ENCODE data around the gene STRIT1.
"Not testable (repeated sequence)": the region's sequence is repeated elsewhere in the genome, so short reads cannot be mapped to it uniquely, and the experiment has no call there.

The STRIT1 gene

GRCh38 chr3:155312781-155313180, 19.3 kb upstream of the STRIT1 start:
- no peak for DNase-seq

DNA sequence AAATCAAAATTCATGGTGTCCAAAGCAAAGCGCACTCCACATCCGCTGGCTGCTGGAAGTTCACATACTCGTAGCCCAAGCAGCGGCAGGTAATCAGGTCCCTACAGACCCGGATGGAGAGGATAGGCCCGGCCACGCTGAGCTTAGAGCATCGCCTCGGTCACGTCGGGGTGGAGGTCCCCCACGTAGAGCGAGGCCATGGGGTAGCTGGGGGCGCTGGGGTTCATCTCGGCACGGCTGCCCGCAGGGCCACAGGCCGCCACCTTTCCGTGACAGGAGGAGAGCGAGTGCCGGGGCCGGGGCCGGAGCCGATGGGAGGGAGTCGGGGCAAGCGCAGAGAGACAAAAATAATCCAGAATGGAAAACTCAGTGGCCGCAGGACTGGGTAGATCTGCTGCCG, 16.1 kb upstream of the STRIT1 start:
- DNase-seq: no peak

GRCh38 chr3:155308831-155309230, 15.3 kb upstream of the STRIT1 start:
- no peak for DNase-seq

- no peak for DNase-seq
Measured at GRCh38 chr3:155307183-155307582, 13.7 kb upstream of the STRIT1 start.

- DNase-seq: no peak
Measured at GRCh38 chr3:155304394-155304793, 10.9 kb upstream of the STRIT1 start.

- DNase-seq: no peak
Measured at GRCh38 chr3:155303540-155304097, 10.1 kb upstream of the STRIT1 start.

DNA sequence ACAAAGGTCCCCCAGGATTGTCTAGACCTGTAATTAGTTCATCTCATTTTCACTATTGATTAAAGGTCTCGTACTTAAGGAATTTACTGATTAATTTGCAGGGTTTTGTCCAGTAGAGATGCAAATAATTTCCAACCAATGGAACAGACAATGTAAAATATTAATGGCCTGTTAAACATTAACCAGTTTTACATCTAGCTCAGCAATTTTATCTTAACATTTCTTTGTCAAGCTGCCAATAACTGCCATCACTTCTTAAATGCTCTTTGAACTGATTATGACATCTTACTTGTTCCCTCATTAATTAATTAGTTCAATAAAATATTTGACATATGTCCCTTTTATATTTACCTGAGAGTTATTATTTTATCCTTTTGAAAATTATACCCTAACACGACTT, 9.4 kb upstream of the STRIT1 start:
- no peak for DNase-seq

DNA sequence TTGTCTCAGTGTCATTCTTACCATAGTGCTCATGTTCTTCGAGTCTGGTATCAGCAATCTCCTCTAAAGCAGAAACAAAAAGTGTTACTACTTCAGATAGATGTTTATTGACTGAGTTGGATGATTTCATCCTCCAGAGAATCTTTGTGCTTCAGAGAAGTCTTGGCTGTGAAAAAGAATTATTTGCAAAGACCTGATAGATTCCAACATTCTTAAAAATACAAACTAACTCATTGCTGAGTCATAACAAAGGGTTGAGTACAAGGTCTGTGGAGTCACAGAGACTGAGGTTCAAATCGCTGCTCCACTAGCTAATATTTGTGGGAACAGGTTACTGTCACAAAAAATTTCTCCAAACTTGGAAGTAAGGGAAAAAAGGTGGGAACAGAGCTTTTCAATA, 9.0 kb upstream of the STRIT1 start:
- DNase-seq: no peak

- no peak for DNase-seq
Measured at GRCh38 chr3:155297100-155297499, 3.6 kb upstream of the STRIT1 start.

DNA sequence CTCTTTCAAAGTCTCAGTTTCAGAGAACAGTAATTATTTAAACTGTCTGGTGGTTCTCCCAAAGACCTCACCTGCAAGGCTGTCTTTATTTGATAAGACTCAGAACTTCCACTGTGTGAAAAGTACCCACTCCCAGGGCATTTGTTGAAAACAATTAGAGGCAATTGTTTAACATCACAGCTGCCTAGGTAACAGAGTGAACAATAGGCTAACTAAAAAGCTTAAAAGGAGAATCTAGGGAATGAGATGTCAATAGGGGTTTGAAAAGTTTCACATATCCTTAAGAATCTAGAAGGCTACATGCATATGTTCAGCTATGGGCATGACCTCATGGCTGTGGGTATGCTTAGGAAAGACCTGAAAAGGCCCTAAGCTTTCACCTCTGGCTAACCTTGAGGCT, 2.9 kb upstream of the STRIT1 start:
- DNase-seq: no peak

GRCh38 chr3:155292693-155293092, 790 bp downstream of the STRIT1 start:
- DNase-seq: no peak

DNA sequence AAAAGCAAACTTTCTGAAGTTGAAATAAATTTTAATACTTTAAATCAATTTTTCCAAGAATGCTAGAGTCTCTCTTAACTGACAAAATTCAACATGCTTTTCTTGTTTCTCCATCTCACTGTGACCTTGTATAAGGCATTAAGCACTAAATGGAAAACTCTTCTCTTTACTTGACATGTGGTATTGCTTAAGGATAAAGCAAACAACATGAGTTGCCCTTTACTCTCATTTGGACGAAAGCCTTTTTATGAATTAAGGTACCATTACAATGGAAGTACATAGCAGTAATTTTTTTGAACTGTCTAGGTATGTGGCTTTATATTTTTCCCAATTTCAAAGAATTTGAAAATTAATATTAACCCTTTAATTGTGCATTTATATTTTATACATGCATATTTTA, 1.4 kb downstream of the STRIT1 start:
- DNase-seq: no peak

DNA sequence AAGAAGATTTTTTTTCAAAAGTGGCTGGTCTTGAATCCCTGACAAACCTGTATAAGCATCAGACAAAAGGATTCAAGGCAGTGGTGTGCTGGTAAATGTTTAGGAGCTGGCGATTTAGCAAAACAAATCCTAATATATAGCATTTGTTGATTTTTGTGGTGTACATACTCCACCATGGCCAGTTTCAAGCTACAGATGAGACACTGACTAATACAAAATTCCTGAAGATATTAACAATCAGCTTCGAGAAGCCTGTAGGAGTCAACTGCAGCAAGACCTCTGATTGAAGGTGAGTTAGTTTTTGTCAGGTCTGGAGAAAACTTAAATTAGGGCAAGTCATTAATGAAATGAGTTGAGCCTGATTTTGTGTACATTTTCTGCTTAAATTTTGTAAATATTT, 6.7 kb downstream of the STRIT1 start:
- no peak for DNase-seq

GRCh38 chr3:155285936-155286335, 7.5 kb downstream of the STRIT1 start:
- no peak for DNase-seq

DNA sequence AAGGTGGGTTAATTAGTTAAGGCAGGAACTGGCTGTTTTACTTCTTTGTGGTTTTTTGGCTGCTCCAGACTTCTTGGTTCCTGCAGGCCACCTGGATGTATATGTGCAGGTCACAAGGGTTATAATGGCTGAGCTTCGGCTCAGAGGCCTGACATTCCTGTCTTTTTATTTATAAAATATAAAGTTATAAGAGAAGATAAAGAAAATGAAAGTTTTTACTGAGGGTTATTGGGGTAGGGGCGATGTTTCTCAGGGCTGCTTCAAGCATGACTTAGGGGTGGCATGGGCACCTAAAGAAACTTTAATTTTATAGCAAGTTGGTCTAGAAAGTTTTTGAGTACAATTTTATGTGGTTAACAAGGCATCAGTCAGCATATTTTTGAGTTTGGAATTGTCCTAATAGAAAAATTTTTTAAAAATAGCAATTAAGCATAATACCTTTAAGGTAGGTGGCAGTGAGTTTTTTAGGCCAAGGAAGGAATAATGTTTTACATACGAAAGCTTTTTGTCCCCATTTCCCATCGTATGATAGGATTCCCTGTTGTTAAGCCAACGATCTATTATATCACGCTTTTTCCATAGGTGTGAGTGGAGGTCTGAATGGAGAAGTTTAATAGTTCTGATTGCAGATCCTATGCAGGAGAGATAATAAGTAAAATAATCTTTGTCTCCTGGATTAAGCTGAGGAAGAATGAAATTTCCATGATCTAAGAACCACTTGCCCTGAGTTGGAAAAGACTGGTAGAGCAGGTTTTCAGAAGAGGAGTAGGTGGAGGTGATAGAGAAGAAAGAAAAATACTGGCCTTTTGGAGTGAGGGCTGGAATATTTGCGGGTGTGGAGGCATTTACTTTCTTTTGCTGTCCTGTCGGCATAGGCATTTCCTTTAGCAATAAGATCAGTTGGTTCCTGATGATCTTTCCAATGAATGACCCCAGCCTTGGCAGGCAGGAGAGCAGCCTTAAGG, 10.1 kb downstream of the STRIT1 start:
- no peak for DNase-seq

GRCh38 chr3:155282385-155283091, 10.9 kb downstream of the STRIT1 start:
- DNase-seq: no peak

DNA sequence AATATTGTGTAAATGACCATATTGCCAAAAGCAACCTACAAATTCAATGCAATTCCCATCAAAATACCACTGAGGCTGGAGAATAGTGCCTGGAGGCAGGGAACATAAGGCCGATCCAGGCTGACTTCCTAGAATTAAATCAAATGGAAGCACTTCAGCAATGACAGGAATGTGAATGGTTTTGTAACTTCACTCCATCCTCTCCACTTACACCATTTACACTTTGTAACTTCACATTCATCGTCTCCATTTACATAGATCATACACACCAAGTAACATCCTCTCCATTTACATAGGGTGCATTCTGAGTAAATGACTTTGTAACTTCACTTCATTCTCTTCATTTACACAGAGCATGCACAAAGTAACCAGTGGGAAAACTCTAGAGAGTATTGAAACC, 11.6 kb downstream of the STRIT1 start:
- no peak for DNase-seq

DNA sequence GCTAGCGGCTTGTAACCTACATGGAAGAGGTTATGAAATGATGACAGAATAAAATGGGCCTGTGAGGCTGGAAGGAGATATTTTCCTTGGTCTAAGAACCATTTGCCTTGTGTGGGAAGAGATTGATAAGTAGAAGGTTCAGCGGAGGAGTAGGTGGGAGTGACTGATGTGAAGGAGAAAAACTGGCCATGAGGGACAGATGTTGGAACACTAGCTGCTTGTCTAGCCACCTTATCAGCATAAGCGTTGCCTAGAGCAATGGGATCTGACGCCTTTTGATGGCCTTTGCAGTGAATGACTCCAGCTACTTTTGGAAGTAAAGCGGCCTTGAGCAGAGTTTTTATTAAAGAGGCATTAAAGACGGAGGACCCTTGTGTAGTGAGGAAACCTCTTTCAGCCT, 17.4 kb downstream of the STRIT1 start:
- DNase-seq: not testable (repeated sequence)

DNA sequence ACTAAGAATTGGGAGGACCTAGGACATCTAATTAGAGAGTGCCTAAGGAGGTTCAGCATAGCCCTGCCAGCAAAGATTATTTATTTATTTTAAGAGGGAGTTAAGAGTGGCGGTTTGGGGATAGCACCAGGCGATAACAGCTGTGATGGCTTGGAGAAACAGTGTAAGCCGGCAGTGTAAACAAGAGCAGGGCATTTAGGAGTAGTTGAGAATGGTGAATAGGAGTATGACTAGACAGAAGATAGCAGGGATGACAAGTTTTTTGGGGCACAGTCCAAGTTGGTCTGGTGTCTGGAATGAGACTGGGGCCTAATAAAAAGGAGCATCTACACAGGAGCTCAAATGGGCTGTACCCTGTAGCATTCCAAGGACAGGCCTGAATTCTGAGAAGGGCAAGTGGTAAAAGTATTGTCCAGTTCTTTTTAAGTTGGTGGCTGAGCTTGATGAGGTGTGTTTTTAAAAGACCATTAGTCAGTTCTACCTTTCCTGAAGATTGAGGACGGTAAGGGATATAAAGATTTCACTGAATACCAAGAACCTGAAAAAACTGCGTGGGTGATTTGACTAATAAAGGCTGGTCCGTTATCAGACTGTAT, 18.2 kb downstream of the STRIT1 start:
- DNase-seq: not testable (repeated sequence)

DNA sequence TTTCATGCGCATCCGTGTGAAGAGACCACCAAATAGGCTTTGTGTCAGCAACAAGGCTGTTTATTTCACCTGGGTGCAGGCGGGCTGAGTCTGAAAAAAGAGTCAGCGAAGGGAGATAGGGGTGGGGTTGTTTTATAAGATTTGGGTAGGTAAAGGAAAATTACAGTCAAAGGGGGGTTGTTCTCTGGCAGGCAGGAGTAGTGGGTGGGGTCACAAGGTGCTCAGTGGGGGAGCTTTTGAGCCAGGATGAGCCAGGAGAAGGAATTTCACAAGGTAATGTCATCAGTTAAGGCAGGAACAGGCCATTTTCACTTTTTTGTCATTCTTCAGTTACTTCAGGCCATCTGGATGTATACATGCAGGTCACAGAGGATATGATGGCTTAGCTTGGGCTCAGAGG, 19.0 kb downstream of the STRIT1 start:
- not testable (repeated sequence) for DNase-seq

GRCh38 chr3:155271343-155271613, 22.2 kb downstream of the STRIT1 start:
- DNase-seq: no peak

- no peak for DNase-seq
Measured at GRCh38 chr3:155270485-155271342, 22.8 kb downstream of the STRIT1 start.

DNA sequence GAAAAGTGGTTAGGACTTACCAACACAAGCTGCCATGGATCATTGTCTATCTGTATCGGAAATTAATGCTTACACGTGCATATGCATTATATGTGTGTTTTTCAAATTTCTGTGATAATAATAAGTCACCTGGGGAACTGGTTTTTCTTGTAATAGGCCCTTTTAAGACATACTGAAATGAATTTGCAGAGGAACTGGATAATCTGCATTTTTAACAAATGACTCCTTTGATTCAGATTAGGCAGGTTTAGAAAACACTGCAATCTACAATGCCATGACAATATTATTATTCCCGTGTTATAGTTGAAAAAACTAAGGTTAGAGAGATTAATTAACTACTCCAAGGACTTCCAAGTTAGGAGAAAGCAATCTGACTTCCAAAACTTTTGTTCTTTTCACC, 23.4 kb downstream of the STRIT1 start:
- DNase-seq: no peak

Measured in DMS79 treated with DMSO at 0.1 percent for 48 hours (cell line).